ENCODE results near the gene MAP6D1.

- no peak for TF ChIP-seq POLR2A (IDR thresholded peaks at IDR 0.05; ENCODE audit: low read depth, low read length)
- TF ChIP-seq TAF1 (IDR thresholded peaks at IDR 0.05; ENCODE audit: low read depth, low read length), result no peak
Measured at GRCh38 chr3:183830187-183830586, 4.8 kb upstream of the MAP6D1 start.
